Measurements from ENCODE around the gene RGS7. TPM values are rescaled to one million over a fixed set of nuclear protein-coding genes. Genes with fewer than 3 reads are reported as not detected.

RGS7 gene
- polyA plus RNA-seq, 4 donors = 0.15 to 0.74 TPM; not detected in 2

GRCh38 chr1:240965581-240966091, 391.4 kb downstream of the RGS7 start:
- peaks cover 0 to 18% (median 0%) of the 10 kb centered on the region in 3 donors for H3K4me1 ChIP-seq (ENCODE audit: control insufficient read depth in 3 of 3, insufficient read depth in 2 of 3, low read depth in 1 of 3, low read length in 2 of 3)
- DNase-seq (peak in 1 of 2 donors; percentile 8), FAIRE-seq (no peak)
- 30 to 51% (median 35%) methylated on average over 10 of the region's 10 CpGs for WGBS, 3 donors
- H3K36me3 ChIP-seq (ENCODE audit: control insufficient read depth in 3 of 3, insufficient read depth in 2 of 3, low read depth in 1 of 3, low read length in 3 of 3) = no peaks in the 10 kb centered on the region
- H3K27me3 ChIP-seq (ENCODE audit: control insufficient read depth in 3 of 3, insufficient read depth in 3 of 3, low read length in 3 of 3) = no peaks in the 10 kb centered on the region
- H3K9me3 ChIP-seq (ENCODE audit: control insufficient read depth in 2 of 2, insufficient read depth in 1 of 2, low read depth in 1 of 2, low read length in 1 of 2) = no peaks in the 10 kb centered on the region
- H3K4me3 ChIP-seq (ENCODE audit: low read depth in 1 of 3, low read length in 3 of 3) = no peak overlapping the region
- no peak overlapping the region for H3K27ac ChIP-seq (ENCODE audit: low read depth in 1 of 3, low read length in 2 of 3)

DNA sequence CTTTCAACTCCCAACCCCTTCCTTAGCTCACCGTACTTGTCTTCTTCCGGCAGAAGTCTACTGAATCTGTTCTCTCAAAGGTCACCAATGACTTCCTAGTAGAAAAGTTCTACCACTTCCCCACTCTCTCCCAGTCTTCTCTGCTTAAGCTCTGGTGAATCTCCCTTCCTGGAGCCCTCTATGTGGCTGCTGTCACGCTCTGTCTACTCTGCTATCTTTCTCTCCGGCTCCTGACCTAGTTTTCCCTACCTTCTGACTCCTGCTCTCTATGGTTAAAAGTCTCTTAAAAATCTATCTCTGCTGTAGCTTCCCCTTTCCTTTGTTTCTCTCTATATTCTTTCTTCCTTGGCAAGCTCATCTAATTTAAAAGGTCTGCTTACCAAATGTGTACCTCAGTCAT, 394.9 kb downstream of the RGS7 start:
- no peaks in the 10 kb centered on the region for H3K27me3 ChIP-seq (ENCODE audit: control insufficient read depth in 3 of 3, insufficient read depth in 3 of 3, low read length in 3 of 3)
- no peak overlapping the region for H3K4me3 ChIP-seq (ENCODE audit: low read depth in 1 of 3, low read length in 3 of 3)
- H3K36me3 ChIP-seq (ENCODE audit: control insufficient read depth in 3 of 3, insufficient read depth in 2 of 3, low read depth in 1 of 3, low read length in 3 of 3) = no peaks in the 10 kb centered on the region
- DNase-seq = no peak
- 80 to 94% (median 86%) methylated on average over 4 of the region's 4 CpGs for WGBS, 3 donors
- no peak overlapping the region for H3K27ac ChIP-seq (ENCODE audit: low read depth in 1 of 3, low read length in 2 of 3)
- FAIRE-seq = no peak
- H3K9me3 ChIP-seq (ENCODE audit: control insufficient read depth in 2 of 2, insufficient read depth in 1 of 2, low read depth in 1 of 2, low read length in 1 of 2) = no peaks in the 10 kb centered on the region
- peaks cover 0 to 18% (median 0%) of the 10 kb centered on the region in 3 donors for H3K4me1 ChIP-seq (ENCODE audit: control insufficient read depth in 3 of 3, insufficient read depth in 2 of 3, low read depth in 1 of 3, low read length in 2 of 3)

GRCh38 chr1:240956424-240956823, 400.6 kb downstream of the RGS7 start:
- Histone ChIP-seq H3K27me3 (ENCODE audit: control insufficient read depth in 3 of 3, insufficient read depth in 3 of 3, low read length in 3 of 3) (no peaks in the 10 kb centered on the region), H3K4me3 (ENCODE audit: low read depth in 1 of 3, low read length in 3 of 3) (no peak overlapping the region), H3K9me3 (ENCODE audit: control insufficient read depth in 2 of 2, insufficient read depth in 1 of 2, low read depth in 1 of 2, low read length in 1 of 2) (no peaks in the 10 kb centered on the region), H3K4me1 (ENCODE audit: control insufficient read depth in 3 of 3, insufficient read depth in 2 of 3, low read depth in 1 of 3, low read length in 2 of 3) (no peaks in the 10 kb centered on the region), H3K27ac (ENCODE audit: low read depth in 1 of 3, low read length in 2 of 3) (no peak overlapping the region), H3K36me3 (ENCODE audit: control insufficient read depth in 3 of 3, insufficient read depth in 2 of 3, low read depth in 1 of 3, low read length in 3 of 3) (no peaks in the 10 kb centered on the region)
- FAIRE-seq (no peak), DNase-seq (no peak)
- WGBS, 3 donors = 63 to 83% (median 81%) methylated on average over 2 of the region's 2 CpGs

DNA sequence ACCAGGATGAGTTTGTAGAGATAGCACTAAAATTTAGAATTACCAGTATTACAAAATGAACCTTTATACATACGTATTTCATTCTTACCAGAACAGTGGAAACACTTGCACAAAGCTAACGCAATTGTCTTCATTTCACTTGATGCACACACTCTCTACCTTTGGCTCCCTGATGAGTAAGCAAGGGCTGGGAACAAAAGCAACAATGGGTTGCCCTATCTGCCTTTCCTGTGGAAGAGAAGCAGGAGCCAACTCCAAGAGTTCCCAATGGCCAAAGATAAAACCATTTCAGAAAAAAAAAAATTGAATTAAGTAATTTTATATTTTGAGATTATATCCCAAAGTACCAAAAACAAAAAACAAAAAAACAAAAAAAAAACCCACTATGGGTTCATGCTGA, 401.0 kb downstream of the RGS7 start:
- no peaks in the 10 kb centered on the region for H3K9me3 ChIP-seq (ENCODE audit: control insufficient read depth in 2 of 2, insufficient read depth in 1 of 2, low read depth in 1 of 2, low read length in 1 of 2)
- H3K36me3 ChIP-seq (ENCODE audit: control insufficient read depth in 3 of 3, insufficient read depth in 2 of 3, low read depth in 1 of 3, low read length in 3 of 3) = no peaks in the 10 kb centered on the region
- H3K27ac ChIP-seq (ENCODE audit: low read depth in 1 of 3, low read length in 2 of 3) = no peak overlapping the region
- DNase-seq (no peak), FAIRE-seq (no peak)
- H3K4me1 ChIP-seq (ENCODE audit: control insufficient read depth in 3 of 3, insufficient read depth in 2 of 3, low read depth in 1 of 3, low read length in 2 of 3) = no peaks in the 10 kb centered on the region
- H3K4me3 ChIP-seq (ENCODE audit: low read depth in 1 of 3, low read length in 3 of 3) = no peak overlapping the region
- no peaks in the 10 kb centered on the region for H3K27me3 ChIP-seq (ENCODE audit: control insufficient read depth in 3 of 3, insufficient read depth in 3 of 3, low read length in 3 of 3)
- 40 to 46% (median 45%) methylated on average over 2 of the region's 2 CpGs for WGBS, 3 donors

DNA sequence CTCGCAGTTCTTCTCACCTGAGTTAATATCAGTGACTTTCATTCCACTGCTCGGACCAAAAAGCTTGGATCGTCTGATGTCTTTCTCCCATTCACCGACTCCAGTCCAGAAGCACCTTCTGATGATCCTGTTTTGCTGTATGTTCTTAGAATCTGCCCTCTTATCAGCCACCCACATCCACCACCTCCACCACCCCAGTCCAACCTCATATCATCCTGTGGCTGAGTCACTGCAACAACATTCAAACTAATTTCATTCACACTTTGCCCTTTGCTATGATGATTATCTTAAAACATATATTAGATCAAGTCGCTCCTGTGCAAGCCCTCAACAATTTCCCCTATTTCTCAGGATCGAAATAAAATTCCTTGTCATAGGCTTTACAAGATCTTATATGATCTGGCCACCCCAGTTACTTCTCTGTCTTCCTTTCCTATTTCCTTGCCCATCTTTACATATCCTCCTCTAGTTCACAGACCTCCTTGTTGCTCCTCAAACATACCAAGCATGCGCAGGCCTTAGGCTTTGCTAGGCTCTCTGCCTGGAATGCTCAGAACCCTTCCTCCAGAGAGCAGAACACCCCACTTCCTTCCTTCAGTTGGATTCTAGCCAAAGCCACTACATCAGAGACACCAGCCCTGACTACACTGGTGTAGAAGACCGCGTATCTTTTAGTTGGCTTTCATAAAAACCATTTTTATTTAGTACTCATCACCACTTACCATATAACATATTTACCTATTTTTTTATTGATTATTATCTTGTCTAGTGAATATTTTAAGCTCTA, 409.4 kb downstream of the RGS7 start:
- H3K4me1 ChIP-seq (ENCODE audit: control insufficient read depth in 3 of 3, insufficient read depth in 2 of 3, low read depth in 1 of 3, low read length in 2 of 3) = peaks cover 0 to 1% (median 0%) of the 10 kb centered on the region in 3 donors
- FAIRE-seq = no peak
- no peaks in the 10 kb centered on the region for H3K9me3 ChIP-seq (ENCODE audit: control insufficient read depth in 2 of 2, insufficient read depth in 1 of 2, low read depth in 1 of 2, low read length in 1 of 2)
- peak; percentile 11 to 58 for DNase-seq
- H3K36me3 ChIP-seq (ENCODE audit: control insufficient read depth in 3 of 3, insufficient read depth in 2 of 3, low read depth in 1 of 3, low read length in 3 of 3) = no peaks in the 10 kb centered on the region
- WGBS, 3 donors = 71 to 86% (median 75%) methylated on average over 9 of the region's 9 CpGs
- H3K27ac ChIP-seq (ENCODE audit: low read depth in 1 of 3, low read length in 2 of 3) = no peak overlapping the region
- no peaks in the 10 kb centered on the region for H3K27me3 ChIP-seq (ENCODE audit: control insufficient read depth in 3 of 3, insufficient read depth in 3 of 3, low read length in 3 of 3)
- H3K4me3 ChIP-seq (ENCODE audit: low read depth in 1 of 3, low read length in 3 of 3) = no peak overlapping the region

DNA sequence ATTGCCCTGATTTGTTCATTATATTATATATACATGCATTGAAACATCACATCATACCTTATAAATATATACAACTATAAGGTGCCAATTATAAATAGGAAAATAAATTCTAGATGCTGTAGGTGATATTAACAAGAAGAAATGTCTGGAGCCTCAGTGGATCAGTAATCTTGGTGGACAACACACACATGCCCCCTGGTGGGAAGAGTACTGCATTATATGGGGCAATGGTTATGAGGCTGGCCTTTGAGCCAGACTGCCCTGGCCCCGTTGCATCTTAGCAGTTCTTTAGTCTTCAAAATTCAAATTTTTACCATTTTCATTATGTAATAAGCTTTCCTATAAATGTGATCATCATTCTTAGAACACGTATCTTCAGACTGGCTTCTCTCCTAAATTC, 410.1 kb downstream of the RGS7 start:
- Histone ChIP-seq H3K36me3 (ENCODE audit: control insufficient read depth in 3 of 3, insufficient read depth in 2 of 3, low read depth in 1 of 3, low read length in 3 of 3) (no peaks in the 10 kb centered on the region), H3K4me1 (ENCODE audit: control insufficient read depth in 3 of 3, insufficient read depth in 2 of 3, low read depth in 1 of 3, low read length in 2 of 3) (peaks cover 0 to 1% (median 0%) of the 10 kb centered on the region in 3 donors), H3K4me3 (ENCODE audit: low read depth in 1 of 3, low read length in 3 of 3) (no peak overlapping the region), H3K27me3 (ENCODE audit: control insufficient read depth in 3 of 3, insufficient read depth in 3 of 3, low read length in 3 of 3) (no peaks in the 10 kb centered on the region), H3K9me3 (ENCODE audit: control insufficient read depth in 2 of 2, insufficient read depth in 1 of 2, low read depth in 1 of 2, low read length in 1 of 2) (no peaks in the 10 kb centered on the region), H3K27ac (ENCODE audit: low read depth in 1 of 3, low read length in 2 of 3) (no peak overlapping the region)
- 51 to 78% (median 67%) methylated on average over 2 of the region's 2 CpGs for WGBS, 3 donors
- FAIRE-seq = no peak
- peak; percentile 30 to 33 for DNase-seq

- H3K27me3 ChIP-seq (ENCODE audit: control insufficient read depth in 3 of 3, insufficient read depth in 3 of 3, low read length in 3 of 3) = no peaks in the 10 kb centered on the region
- H3K4me3 ChIP-seq (ENCODE audit: low read depth in 1 of 3, low read length in 3 of 3) = no peak overlapping the region
- DNase-seq = no peak
- peaks cover 0 to 1% (median 0%) of the 10 kb centered on the region in 3 donors for H3K4me1 ChIP-seq (ENCODE audit: control insufficient read depth in 3 of 3, insufficient read depth in 2 of 3, low read depth in 1 of 3, low read length in 2 of 3)
- 90 to 93% (median 91%) methylated on average over 4 of the region's 4 CpGs for WGBS, 3 donors
- no peak overlapping the region for H3K27ac ChIP-seq (ENCODE audit: low read depth in 1 of 3, low read length in 2 of 3)
- H3K9me3 ChIP-seq (ENCODE audit: control insufficient read depth in 2 of 2, insufficient read depth in 1 of 2, low read depth in 1 of 2, low read length in 1 of 2) = peaks cover 0 to 6% of the 10 kb centered on the region in 2 donors
- H3K36me3 ChIP-seq (ENCODE audit: control insufficient read depth in 3 of 3, insufficient read depth in 2 of 3, low read depth in 1 of 3, low read length in 3 of 3) = no peaks in the 10 kb centered on the region
- FAIRE-seq = no peak
Measured at GRCh38 chr1:240942901-240943300, 414.1 kb downstream of the RGS7 start.

DNA sequence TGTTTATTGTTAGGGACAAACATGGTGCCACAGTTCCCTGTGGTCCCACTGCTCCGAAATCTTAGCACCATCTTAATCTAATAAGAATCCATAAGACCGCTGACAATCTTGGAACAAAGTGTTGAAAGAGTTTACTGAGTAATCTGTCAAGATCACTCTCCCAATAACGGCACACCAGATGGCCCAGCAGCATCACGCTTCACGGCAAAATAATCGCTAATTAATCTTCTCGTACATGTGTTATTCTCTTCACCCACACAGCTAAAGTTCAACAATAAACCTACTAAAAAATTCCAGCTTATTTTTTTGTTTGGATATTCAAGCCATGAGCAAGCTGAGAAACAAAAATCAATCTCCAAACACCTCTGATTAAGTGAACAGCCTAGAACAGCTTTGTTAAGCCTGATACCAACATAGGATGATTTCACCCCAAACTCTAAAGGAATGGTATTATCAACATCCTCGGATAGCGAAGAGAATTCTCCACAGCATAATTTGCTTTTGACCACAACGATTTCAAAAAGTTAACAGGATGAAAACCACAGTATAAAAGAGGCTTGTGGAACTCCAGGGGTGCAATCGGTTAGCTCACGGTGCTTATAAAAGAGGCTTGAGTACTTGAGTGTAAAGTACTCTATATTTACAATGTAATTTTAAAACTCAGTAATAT, 415.2 kb downstream of the RGS7 start:
- no peaks in the 10 kb centered on the region for H3K27me3 ChIP-seq (ENCODE audit: control insufficient read depth in 3 of 3, insufficient read depth in 3 of 3, low read length in 3 of 3)
- H3K4me3 ChIP-seq (ENCODE audit: low read depth in 1 of 3, low read length in 3 of 3) = no peak overlapping the region
- FAIRE-seq (no peak), DNase-seq (no peak)
- H3K9me3 ChIP-seq (ENCODE audit: control insufficient read depth in 2 of 2, insufficient read depth in 1 of 2, low read depth in 1 of 2, low read length in 1 of 2) = peaks cover 0 to 12% of the 10 kb centered on the region in 2 donors
- H3K36me3 ChIP-seq (ENCODE audit: control insufficient read depth in 3 of 3, insufficient read depth in 2 of 3, low read depth in 1 of 3, low read length in 3 of 3) = no peaks in the 10 kb centered on the region
- H3K4me1 ChIP-seq (ENCODE audit: control insufficient read depth in 3 of 3, insufficient read depth in 2 of 3, low read depth in 1 of 3, low read length in 2 of 3) = no peaks in the 10 kb centered on the region
- 77 to 82% (median 78%) methylated on average over 12 of the region's 12 CpGs for WGBS, 3 donors
- no peak overlapping the region for H3K27ac ChIP-seq (ENCODE audit: low read depth in 1 of 3, low read length in 2 of 3)

Measured in small intestine (tissue), 7 donors.